GM18517 (cell line): ENCODE results near the gene CLEC11A.
"Not testable (repeated sequence)": the region's sequence is repeated elsewhere in the genome, so short reads cannot be mapped to it uniquely, and the experiment has no call there.

ENCODE experiments used
- ATAC-seq: cut with Tn5 transposase; IDR thresholded peaks from one replicate; pipeline ENCODE4 v1.9.1; 2021; ENCODE audit warnings: mild to moderate bottlenecking, moderate library complexity; ENCODE audit not compliant: unreplicated experiment

Gene CLEC11A

DNA sequence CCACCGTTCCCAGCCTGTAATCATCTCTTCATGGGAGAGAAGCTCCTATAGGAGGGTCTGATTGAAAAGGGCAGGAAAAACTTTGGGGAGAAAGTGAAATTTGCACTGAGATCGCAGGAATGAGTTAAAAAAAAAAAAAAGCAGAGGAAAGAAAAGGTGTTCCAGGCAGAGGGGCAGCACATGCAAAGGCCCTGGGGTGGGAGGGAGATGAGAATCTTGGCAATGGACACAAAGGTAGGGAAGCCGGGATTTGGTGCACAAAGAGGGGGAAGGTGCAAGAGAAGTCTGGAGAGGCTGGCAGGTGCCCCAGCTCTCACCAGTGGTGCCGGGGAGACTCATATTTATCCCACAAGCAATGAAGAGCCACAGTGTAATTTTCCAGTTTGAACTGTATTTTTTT lies 30.7 kb downstream of the CLEC11A start:
- ATAC-seq, result no peak

DNA sequence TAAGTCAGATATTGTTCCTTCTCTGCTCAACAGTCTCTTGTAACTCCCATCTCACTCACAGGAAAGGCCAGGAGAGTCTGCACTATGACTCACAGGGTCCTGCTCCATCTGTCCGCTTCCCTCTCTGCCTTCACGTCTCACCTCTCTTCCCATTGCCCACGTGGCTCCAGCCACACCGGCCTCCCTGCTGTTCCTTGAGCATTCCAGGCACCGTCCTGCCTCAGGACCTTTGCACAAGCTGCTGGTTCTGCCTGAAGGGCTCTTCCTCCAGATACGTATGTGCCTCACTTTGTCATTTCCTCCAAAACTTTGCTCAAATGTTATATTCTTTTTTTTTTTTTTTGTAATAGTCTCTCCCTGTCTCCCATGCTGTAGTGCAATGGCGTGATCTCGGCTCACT lies 33.1 kb downstream of the CLEC11A start:
- ATAC-seq, result not testable (repeated sequence)

DNA sequence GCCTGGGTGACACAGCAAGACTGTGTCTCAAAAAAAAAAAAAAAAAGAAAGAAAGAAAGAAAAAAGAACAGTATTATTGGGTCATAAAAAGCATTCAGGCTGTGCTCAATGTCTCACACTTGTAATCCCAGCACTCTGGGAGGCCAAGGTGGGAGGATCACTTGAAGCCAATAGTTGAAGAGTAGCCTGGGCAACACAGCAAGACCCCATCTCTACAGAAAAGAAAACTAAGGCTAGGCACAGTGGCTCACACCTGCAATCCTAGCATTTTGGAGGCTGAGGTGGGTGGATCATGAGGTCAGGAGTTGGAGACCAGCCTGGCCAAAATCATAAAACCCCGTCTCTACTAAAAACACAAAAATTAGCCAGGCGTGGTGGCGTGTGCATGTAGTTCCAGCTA lies 34.5 kb downstream of the CLEC11A start:
- ATAC-seq, result not testable (repeated sequence)

DNA sequence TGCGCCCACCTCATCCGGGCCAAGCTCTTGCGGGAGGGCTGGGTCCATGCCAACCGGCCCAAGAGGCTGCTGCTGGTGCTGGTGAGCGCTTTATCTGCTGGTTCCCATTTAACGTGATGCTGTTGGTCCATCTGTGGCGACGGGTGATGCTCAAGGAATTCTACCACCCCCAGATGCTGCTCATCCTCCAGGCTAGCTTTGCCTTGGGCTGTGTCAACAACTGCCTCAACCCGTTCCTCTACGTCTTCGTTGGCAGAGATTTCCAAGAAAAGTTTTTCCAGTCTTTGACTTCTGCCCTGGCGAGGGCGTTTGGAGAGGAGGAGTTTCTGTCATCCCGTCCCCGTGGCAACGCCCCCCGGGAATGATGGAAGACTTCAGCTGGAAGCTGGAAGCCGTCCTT lies 35.9 kb downstream of the CLEC11A start:
- not testable (repeated sequence) for ATAC-seq

DNA sequence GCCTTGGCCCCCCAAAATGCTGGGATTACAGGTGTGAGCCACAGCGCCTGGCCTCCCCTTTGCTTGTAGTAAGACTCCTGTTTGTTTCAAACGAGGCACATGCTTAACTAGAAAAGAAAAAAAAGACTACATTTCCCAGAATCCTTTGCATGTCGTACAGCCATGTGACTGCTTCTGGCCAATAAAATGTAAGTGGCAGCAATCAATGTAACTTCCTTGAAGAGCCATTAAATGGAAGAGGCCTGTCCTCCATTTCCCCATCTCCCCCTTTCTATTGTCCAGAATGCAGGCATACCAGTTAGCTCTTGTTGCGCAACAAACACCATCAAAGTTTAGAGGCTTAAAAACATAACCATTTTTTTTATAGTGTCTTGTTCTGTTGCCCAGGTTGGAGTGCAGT lies 36.7 kb downstream of the CLEC11A start:
- no peak for ATAC-seq

DNA sequence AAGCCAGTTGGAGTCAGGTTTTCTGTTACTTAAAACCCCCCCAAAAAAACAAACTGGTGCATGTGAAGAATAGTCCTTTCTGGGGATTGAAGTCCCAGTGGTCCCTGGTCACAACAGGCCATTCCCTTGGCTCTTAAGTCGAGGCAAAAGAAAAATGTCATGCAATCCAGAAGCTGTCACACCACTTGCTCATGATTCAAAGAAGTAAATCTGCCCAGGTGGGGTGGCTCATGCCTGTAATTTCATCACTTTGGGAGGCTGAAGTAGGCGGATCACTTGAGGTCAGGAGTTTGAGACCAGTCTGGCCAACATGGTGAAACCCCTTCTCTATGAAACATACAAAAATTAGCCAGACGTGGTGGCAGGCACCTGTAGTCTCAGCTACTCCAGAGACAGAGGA lies 38.3 kb downstream of the CLEC11A start:
- ATAC-seq, result not testable (repeated sequence)

DNA sequence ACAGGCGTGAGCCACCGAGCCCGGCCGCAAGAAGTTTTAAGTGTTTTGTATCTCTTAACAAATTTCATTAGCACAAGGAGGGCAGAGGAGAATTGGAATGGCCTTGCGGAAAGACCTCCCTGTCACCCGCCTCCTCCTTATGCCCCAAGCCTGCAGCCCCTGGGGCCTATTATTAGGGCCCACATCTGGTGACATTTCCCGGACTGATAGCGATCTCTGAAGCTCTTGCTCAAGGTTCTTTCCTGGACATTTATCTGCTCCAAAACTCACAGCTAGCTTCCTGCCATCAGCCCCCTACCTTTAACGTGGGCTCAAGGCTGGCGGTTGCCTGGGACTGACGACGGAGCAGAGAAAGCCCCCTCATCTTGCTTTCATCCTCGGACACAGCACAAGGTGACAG lies 40.4 kb downstream of the CLEC11A start:
- ATAC-seq, result not testable (repeated sequence)

DNA sequence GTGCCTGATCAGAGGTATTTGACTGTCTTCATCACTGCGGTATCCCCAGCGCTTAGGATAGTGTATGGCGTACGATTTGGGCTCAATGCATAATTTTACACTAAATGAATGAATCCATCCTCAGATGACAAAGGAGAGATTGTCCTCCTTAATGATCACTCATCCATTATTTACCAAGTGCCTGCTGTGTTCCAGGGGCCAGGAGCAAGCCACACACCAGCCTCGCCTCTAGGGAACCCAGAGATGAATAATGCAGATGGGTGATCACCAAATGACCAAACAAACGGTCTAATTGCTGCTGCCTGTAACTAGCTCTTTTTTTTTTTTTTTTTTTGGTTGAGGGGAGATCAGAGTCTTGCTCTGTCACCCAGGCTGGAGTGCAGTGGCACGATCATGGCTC lies 41.2 kb downstream of the CLEC11A start:
- ATAC-seq, result no peak

DNA sequence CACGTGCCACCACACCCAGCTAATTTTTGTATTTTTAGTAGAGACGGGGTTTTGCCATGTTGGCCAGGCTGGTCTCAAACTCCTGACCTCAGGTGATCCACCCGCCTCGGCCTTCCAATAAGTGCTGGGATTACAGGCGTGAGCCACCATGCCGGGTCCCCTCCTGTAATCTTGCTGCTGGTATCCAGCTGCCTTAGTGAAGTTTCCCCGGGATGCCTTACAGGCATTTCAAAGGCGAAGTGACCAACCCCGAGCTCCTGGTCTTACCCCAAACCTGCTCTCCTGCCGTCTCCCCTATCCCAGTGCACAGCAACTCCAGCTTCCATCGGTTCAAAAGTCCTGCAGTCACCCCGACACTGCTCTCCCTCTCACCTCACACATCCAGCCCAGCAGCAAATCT lies 43.6 kb downstream of the CLEC11A start:
- not testable (repeated sequence) for ATAC-seq

DNA sequence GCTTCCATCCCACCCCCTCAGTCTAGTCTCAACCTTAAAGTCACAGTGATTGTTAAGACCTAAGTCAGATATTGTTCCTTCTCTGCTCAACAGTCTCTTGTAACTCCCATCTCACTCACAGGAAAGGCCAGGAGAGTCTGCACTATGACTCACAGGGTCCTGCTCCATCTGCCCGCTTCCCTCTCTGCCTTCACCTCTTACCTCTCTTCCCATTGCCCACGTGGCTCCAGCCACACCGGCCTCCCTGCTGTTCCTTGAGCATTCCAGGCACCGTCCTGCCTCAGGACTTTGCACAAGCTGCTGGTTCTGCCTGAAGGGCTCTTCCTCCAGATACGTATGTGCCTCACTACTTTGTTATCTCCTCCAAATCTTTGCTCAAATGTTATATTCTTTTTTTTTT lies 44.1 kb downstream of the CLEC11A start:
- ATAC-seq, result not testable (repeated sequence)

DNA sequence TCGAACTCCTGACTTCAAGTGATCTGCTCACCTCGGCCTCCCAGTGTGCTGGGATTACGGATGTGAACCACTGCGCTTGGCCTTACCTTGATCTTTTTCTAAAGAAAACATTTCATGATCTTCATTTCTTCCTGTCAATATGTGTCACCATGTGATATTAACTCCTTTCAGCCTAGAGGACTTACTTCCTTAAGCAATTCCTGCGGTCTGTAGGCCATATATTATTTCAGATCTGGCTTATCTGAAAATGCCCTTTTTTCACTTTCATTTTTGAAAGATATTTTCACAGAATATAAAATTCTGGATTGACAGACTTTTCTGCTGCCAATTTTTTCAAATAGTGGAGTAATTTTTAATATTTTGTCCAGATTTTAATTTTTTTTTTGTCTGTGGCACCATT lies 45.1 kb downstream of the CLEC11A start:
- no peak for ATAC-seq

DNA sequence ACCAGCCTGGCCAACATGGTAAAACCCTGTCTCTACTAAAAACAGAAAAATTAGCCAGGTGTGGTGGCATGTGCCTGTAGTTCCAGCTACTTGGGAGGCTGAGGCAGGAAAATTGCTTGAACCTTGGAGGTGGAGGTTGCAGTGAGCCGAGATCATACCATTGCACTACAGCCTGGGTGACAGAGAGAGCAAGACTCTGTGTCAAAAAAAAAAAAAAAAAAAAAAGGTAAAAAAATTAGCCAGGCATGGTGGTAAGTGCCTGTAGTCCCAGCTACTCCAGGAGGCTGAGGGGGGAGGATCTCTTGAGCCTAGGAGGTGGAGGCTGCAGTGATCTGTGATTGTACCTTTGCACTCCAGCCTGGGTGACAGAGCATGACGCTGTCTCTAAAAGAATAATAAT lies 47.0 kb downstream of the CLEC11A start, which contains the start of gene GPR32:
TSS of gene GPR32 (plus strand) at position 301 of the 400 bp plus-strand sequence. CDS start 137 bp downstream, outside the sequence.
- ATAC-seq, result not testable (repeated sequence)

DNA sequence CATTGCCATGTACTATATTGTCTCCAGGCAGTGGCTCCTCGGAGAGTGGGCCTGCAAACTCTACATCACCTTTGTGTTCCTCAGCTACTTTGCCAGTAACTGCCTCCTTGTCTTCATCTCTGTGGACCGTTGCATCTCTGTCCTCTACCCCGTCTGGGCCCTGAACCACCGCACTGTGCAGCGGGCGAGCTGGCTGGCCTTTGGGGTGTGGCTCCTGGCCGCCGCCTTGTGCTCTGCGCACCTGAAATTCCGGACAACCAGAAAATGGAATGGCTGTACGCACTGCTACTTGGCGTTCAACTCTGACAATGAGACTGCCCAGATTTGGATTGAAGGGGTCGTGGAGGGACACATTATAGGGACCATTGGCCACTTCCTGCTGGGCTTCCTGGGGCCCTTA lies 47.7 kb downstream of the CLEC11A start:
- ATAC-seq, result no peak

DNA sequence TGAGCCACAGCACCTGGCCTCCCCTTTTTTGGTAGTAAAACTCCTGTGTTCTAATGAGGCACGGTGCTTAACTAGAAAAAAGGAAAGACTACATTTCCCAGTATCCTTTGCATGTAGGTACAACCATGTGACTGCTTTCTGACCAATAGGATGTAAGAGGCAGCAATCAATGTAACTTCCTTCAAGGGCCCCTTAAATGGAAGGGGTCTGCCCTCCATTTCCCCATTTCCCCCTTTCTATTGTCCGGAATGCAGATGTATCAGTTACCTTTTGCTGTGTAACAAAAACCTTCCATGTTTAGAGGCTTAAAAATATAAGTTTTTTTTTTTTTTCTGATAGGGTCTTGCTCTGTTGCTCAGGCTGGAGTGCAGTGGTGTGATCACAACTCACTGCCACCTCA lies 49.3 kb downstream of the CLEC11A start:
- no peak for ATAC-seq

DNA sequence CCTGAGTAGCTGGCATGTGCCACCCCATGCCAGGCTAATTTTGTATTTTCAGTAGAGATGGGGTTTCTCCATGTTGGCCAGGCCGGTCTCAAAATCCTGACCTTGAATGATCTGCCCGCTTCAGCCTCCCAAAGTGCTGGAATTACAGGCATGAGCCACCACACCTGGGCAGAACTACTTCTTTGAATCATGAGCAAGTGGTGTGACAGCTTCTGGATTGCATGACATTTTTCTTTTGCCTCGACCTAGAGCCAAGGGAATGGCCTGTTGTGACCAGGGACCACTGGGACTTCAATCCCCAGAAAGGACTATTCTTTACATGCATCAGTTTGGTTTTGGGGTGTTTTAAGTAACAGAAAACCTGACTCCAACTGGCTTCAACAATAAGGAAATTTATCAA lies 49.7 kb downstream of the CLEC11A start:
- not testable (repeated sequence) for ATAC-seq

DNA sequence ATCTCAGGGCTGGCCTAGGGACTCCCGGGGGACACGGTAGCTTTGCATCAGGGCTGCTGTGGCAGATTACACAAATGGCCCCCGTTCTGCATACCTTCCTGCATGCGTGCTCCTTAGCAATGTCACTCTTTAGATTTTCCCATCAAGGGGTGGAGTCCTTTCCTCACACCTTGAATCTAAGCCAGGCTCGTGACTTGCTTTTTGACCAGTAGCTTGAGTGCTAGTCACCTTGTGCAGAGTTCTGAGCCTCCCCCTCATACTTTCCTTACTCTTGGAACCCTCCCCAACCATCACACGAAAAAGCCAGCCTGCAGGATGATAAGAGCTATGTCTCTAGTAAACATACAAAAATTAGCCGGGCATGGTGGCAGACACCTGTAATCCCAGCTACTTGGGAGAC lies 50.3 kb downstream of the CLEC11A start:
- ATAC-seq, result not testable (repeated sequence)
